ENCODE data around the gene RNF115.
"Not testable (repeated sequence)": the region's sequence is repeated elsewhere in the genome, so short reads cannot be mapped to it uniquely, and the experiment has no call there.

Gene RNF115

DNA sequence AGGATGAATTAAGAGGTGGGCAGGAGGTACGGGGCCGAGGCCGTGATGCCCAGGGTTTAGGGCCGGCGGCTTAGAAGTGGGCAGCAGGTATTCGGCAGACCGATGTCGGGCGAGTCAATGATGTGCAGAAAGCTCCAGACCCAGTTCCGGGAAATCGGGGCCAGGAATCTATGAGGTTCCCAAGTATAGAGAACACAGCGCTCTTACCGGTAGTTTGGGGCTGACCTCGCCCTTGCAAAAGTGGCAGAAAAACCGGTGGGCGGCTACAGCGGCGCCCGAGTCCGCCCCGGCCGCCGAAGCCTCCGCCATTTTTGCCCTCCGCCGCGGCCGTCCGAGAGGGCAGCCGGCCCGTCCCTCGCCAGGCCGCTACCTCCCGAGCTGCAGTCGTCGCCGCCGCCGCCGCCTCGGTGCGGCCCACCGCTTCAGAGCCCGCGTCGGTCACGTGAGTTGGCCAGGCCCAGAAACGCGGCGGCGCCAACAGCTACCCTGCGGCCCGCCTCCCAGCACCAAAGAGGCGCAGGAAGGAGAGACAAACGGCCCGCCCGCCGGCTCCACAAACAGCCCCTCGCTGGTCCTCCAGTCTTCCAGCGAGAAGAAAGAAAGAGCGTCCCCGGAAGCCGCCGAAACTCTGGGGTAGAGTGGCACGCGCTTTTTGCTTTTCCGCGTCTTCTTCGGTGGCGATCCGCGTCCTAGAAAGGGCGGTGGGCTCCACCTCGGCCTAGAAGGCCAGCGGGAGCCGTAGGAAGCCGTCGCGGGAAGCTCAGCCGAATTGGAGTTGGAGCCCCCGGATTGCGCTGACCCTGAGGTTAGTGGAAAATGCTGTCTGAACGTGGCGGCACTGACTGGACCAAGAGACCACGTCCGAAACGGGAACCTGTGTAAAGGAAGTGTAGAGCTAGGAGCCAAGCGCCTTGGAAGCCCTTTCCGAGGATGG, at the start of gene RNF115, which contains the start of gene POLR3C:
RNF115 (minus strand) TSS at position 531 of the 934 bp plus-strand sequence; CDS start at position 309, 222 bp downstream.
POLR3C (plus strand) TSS at position 636 of the 934 bp plus-strand sequence. CDS start 1,577 bp downstream, outside the sequence.
- DNase-seq = peak; percentile 94

- DNase-seq = no peak
Measured at GRCh38 chr1:145871994-145872924, 48.4 kb upstream of the RNF115 start.

DNA sequence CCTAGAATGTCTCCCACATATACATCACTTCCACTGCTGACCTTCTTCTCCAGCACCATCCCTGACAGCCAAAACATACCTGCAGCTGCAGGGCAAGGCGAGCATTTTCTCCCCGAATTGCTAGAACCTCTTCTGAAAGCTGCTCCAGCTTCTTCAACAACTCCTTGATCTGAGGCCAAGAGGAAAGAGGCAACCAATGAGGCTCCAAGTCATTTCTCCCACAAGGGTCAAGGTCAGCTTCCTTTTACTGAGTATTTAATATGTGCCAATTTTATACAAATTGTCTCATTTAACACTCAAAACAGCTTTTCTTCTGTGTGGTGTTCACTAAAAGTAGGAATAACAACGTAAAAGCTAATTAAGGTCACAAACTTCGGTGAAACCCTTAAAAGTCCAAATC, 44.3 kb upstream of the RNF115 start:
- DNase-seq = no peak

- no peak for DNase-seq
Measured at GRCh38 chr1:145863282-145864018, 39.6 kb upstream of the RNF115 start.

DNA sequence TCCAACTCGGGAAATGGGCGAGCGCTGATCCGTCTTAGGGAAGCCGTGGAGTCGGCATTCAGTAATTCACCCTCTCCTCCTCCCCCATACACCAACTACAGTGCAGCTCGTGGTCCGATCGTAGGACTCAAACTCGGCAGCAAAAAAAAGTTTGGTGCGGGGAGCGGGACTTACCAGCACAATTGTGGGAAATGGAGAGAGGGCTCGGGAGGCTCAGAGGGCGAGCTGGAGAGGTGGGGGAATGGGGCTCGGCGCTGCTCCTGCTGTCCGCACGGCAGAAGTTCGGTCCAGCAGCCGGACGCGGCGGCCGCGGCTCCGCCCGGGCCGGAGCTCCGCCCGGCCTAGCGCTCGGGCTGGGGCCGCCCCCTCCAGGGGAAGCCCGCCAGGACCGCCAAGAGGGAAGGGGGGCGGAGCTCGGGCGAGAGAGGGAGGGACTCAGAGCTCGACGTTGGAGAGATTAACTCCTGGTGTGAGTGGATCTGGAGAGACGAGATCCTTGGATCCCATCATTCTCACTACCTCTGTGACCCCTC, 35.7 kb upstream of the RNF115 start:
- peak; percentile 74 for DNase-seq

- DNase-seq = peak; percentile 92
Measured at GRCh38 chr1:145858901-145859490, 35.1 kb upstream of the RNF115 start, which contains the start of gene PIAS3. Gene PIAS3, minus strand, starts transcription at chr1:145859081. Its CDS starts 91 bp downstream, at chr1:145858990.

DNA sequence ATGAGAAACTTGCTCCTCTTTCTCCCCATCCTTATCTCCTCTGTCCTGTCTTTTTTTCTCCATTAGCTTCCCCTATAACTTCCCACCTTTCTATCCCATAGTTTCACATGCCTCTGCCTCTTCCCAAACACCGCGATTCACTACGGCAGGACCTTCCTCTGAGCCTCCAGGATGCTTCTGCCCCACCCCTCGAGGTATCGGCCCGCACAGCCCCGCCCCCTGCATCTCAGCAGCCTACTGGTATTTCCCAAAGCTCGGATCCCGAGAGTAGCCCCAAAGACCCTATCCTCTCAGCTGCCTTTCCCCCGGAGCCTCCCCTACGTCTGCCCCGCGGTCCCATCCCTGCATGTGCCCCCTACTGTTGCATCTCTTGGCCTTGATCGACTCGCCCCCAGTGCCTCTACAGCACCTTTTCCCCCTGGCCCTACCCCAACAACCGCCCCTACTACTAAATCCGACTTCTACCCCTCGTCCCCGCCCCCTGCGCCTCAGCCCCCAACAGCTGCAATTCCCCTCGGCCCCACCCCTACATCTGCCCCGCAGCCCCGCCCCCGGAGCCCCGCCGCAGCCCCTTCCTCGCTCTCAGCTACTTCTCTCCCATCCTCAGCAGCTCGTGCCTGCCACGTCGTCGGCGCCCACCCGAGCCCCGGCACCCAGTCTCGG, 34.5 kb upstream of the RNF115 start:
- peak; percentile 81 for DNase-seq

- DNase-seq = no peak
Measured at GRCh38 chr1:145857170-145857569, 33.3 kb upstream of the RNF115 start.

DNA sequence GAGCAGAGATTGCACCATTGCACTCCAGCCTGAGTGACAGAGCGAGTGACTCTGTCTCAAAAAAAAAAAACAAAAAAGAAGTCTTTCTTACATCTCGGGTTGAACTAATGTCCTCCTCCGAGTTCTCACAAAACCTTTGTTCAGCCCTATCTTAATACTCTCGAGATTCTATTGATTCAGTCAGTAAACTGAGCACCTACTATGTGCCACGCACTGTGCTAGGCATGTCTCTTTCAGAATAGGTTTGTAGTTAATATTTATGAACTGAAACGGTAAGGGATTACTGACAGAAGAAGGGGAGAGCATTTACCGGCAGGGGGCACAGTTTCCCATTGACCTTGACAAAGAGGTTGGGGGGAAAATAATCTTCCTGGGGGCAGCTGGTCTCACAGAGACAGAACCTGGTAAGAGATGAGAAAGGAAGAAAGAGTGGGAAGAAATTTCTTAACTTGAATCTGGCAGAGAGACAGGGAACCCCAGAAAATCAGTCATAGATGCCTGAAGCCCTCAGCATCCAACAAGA, 31.6 kb upstream of the RNF115 start:
- no peak for DNase-seq

DNA sequence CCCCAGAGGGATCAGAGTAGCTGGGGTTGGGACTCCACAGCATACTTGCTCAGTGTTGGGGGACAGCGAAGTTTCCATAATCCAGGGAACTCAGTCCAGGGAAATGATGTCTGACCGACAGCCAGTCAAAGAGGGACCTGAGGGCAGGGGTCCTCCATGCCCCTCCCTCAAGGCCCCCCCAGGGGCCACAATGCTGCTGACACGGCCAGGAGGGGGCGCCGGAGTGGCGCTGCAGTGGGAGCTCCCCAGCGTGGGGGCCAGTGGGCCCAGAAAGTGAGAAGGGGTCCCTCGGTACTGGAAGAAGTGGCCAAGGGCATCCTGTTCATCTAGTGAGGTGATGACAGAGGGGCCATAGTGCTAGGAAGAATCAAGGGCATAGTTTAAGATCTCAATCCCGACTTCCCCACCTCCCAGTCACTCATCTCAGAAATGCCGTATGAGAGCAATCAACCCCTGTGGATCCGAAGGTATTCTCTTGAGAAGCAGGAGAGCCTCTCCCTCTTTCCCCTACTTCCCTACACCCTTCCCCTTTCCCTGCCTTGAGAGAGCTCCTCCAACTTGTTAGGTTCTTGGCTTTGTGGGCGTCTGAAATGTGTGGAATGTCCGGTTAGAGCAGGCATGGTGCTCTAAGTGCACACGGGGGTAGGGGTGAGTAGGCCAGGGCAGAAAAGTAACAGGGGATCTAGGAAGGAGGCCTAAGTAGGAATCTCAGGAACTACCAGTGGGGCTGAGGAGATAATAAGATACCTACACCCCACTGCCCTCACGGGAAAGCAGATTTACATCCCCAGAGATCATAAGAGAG, 25.7 kb upstream of the RNF115 start:
- no peak for DNase-seq

- DNase-seq = no peak
Measured at GRCh38 chr1:145847827-145848226, 23.9 kb upstream of the RNF115 start.

- no peak for DNase-seq
Measured at GRCh38 chr1:145846201-145846612, 22.3 kb upstream of the RNF115 start.

GRCh38 chr1:145845514-145846161, 21.7 kb upstream of the RNF115 start, which contains the start of gene NUDT17:
Gene NUDT17, plus strand, starts transcription at chr1:145845630. Its CDS starts 11 bp downstream, at chr1:145845641.
- DNase-seq = peak; percentile 78

GRCh38 chr1:145845144-145845513, 21.2 kb upstream of the RNF115 start:
- no peak for DNase-seq

GRCh38 chr1:145843031-145843430, 19.1 kb upstream of the RNF115 start:
- no peak for DNase-seq

- no peak for DNase-seq
Measured at GRCh38 chr1:145837656-145838055, 13.8 kb upstream of the RNF115 start.

DNA sequence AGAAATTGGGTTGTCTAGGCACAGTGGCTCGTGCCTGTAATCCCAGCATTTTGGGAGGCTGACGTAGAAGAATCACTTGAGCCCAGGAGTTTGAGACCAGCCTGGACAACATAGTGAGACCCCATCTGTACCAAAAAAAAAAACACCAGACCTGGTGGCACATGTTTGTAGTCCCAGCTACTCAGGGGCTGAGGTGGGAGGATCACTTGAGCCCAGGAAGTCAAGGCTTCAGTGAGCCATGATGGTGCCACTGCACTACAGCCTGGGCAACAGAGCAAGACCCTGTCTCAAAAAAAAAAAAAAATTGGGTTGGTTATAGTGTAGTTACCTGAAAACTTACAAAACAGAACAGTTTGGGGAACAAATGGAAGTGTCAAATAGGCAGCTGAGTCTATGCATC, 6.9 kb upstream of the RNF115 start:
- not testable (repeated sequence) for DNase-seq

GRCh38 chr1:145828367-145829026, 4.6 kb upstream of the RNF115 start:
- no peak for DNase-seq

DNA sequence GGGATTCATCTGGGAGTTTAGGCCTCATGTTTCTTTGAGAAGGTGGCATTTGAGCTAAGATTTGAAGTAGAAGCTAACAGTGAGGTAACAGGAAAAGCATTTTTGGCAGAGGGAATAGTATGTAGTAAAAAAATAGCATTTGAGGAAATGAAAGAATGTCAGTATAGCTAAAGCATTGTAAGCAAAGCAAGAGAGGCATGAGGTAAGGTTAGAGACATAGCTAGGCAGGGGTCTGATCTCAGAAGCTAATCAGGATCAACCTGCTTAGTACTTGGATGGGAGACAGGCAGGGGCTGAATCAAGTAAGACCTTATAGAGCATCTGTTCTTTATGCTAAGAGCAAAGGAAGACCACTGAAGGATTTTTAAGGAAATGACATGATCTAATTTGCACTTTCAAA, 4.1 kb upstream of the RNF115 start:
- DNase-seq = no peak

All from SHP77 treated with DMSO at 0.1 percent for 48 hours (cell line).